ENCODE results near the gene MGP.

Gene MGP

GRCh38 chr12:14885718-14886221, at the start of gene MGP:
TSS of gene MGP (minus strand) at chr12:14885854. CDS start at chr12:14885791, 63 bp downstream.
- DNase-seq, result no peak

GRCh38 chr12:14935031-14935430, 49.4 kb upstream of the MGP start:
- DNase-seq, result no peak

GRCh38 chr12:14934511-14934910, 48.9 kb upstream of the MGP start:
- no peak for DNase-seq

GRCh38 chr12:14931791-14932560, 46.3 kb upstream of the MGP start:
- DNase-seq, result no peak

GRCh38 chr12:14931359-14931758, 45.7 kb upstream of the MGP start:
- no peak for DNase-seq

GRCh38 chr12:14930299-14930698, 44.6 kb upstream of the MGP start:
- DNase-seq, result no peak

GRCh38 chr12:14928931-14929330, 43.3 kb upstream of the MGP start:
- no peak for DNase-seq

- DNase-seq, result no peak
These were observed 41.6 kb upstream of the MGP start for GRCh38 chr12:14927267-14927666.

GRCh38 chr12:14924541-14924940, 38.9 kb upstream of the MGP start:
- DNase-seq, result no peak

- DNase-seq, result no peak
These were observed 38.3 kb upstream of the MGP start for GRCh38 chr12:14923944-14924343.

GRCh38 chr12:14921218-14921617, 35.6 kb upstream of the MGP start:
- DNase-seq, result no peak

- no peak for DNase-seq
These were observed 34.9 kb upstream of the MGP start for GRCh38 chr12:14920475-14921126.

GRCh38 chr12:14919455-14919854, 33.8 kb upstream of the MGP start:
- no peak for DNase-seq

GRCh38 chr12:14915736-14916135, 30.1 kb upstream of the MGP start:
- no peak for DNase-seq

GRCh38 chr12:14913381-14913781, 27.7 kb upstream of the MGP start:
- no peak for DNase-seq

- no peak for DNase-seq
These were observed 25.5 kb upstream of the MGP start for GRCh38 chr12:14911131-14911530.

GRCh38 chr12:14910090-14910915, 24.6 kb upstream of the MGP start:
- DNase-seq, result no peak

- no peak for DNase-seq
These were observed 22.3 kb upstream of the MGP start for GRCh38 chr12:14907953-14908352.

- no peak for DNase-seq
These were observed 20.5 kb upstream of the MGP start for GRCh38 chr12:14906114-14906513.

GRCh38 chr12:14905269-14906004, 19.8 kb upstream of the MGP start:
- DNase-seq, result no peak

- no peak for DNase-seq
These were observed 19.2 kb upstream of the MGP start for GRCh38 chr12:14904854-14905253.

- no peak for DNase-seq
These were observed 17.9 kb upstream of the MGP start for GRCh38 chr12:14903386-14904098.

Measured in NCI-H146 (cell line).